ENCODE results near the gene GLIS1. TPM values are rescaled to one million over a fixed set of nuclear protein-coding genes. Genes with fewer than 3 reads are reported as not detected.

The GLIS1 gene
- total and polyA plus RNA-seq, 9 donors = 0.12 to 2.9 (median 0.48) TPM; not detected in 1

- WGBS, 3 donors = 55 to 69% (median 57%) methylated on average over 8 of the region's 8 CpGs
- Histone ChIP-seq H3K27me3 (no peaks in the 10 kb centered on the region), H3K4me1 (ENCODE audit: insufficient read depth) (peaks cover 2% of the 10 kb centered on the region), H3K36me3 (no peaks in the 10 kb centered on the region), H3K4me3 (no peak overlapping the region), H3K27ac (no peak overlapping the region), H3K9me3 (no peaks in the 10 kb centered on the region)
- intact Hi-C loops (cut with DNase I) = no loop called here
- no peak for DNase-seq
- no peak for TF ChIP-seq POLR2A (IDR thresholded peaks at IDR 0.05)
- no peak for TF ChIP-seq EP300 (IDR thresholded peaks at IDR 0.05)
- no peak for TF ChIP-seq CTCF (IDR thresholded peaks at IDR 0.05)
Observed at GRCh38 chr1:53740621-53741105, 1.7 kb upstream of the GLIS1 start.

GRCh38 chr1:53738205-53739108 lies 507 bp downstream of the GLIS1 start:
- intact Hi-C loops (cut with DNase I) = no loop called here
- no peak overlapping the region for H3K27ac ChIP-seq
- peak in 2 of 5 donors; percentile 18 to 27 for DNase-seq

GRCh38 chr1:53737648-53738204 lies 1.2 kb downstream of the GLIS1 start:
- intact Hi-C loops (cut with DNase I) = no loop called here
- peaks cover 2% of the 10 kb centered on the region for H3K4me1 ChIP-seq (ENCODE audit: insufficient read depth)
- H3K36me3 ChIP-seq = no peaks in the 10 kb centered on the region
- 6 to 10% (median 9%) methylated on average over 34 to 58 of the region's 58 CpGs for WGBS, 3 donors
- H3K27ac ChIP-seq = no peak overlapping the region
- no peak for TF ChIP-seq CTCF (IDR thresholded peaks at IDR 0.05)
- no peak for TF ChIP-seq POLR2A (IDR thresholded peaks at IDR 0.05)
- TF ChIP-seq EP300 (IDR thresholded peaks at IDR 0.05) = no peak
- no peak overlapping the region for H3K4me3 ChIP-seq
- no peaks in the 10 kb centered on the region for H3K9me3 ChIP-seq
- no peaks in the 10 kb centered on the region for H3K27me3 ChIP-seq
- peak in 1 of 5 donors; percentile 33 for DNase-seq

More at GRCh38 chr1:53738205-53739108, 507 bp downstream of the GLIS1 start:
- TF ChIP-seq CTCF (IDR thresholded peaks at IDR 0.05) (no peak), EP300 (IDR thresholded peaks at IDR 0.05) (no peak), POLR2A (IDR thresholded peaks at IDR 0.05) (no peak)
- 1 to 3% (median 1%) methylated on average over 42 to 101 of the region's 101 CpGs for WGBS, 3 donors
- Histone ChIP-seq H3K4me3 (peak overlapping the region; percentile 46), H3K9me3 (no peaks in the 10 kb centered on the region), H3K36me3 (no peaks in the 10 kb centered on the region), H3K4me1 (ENCODE audit: insufficient read depth) (peaks cover 2% of the 10 kb centered on the region), H3K27me3 (no peaks in the 10 kb centered on the region)

GRCh38 chr1:53736290-53736689 lies 2.7 kb downstream of the GLIS1 start:
- Histone ChIP-seq H3K4me1 (ENCODE audit: insufficient read depth) (peaks cover 2% of the 10 kb centered on the region), H3K27ac (no peak overlapping the region), H3K9me3 (no peaks in the 10 kb centered on the region), H3K27me3 (no peaks in the 10 kb centered on the region), H3K36me3 (no peaks in the 10 kb centered on the region), H3K4me3 (no peak overlapping the region)
- WGBS, 3 donors = 82 to 88% (median 85%) methylated on average over 11 of the region's 11 CpGs
- intact Hi-C loops (cut with DNase I) = no loop called here
- no peak for DNase-seq
- TF ChIP-seq POLR2A (IDR thresholded peaks at IDR 0.05) = no peak
- no peak for TF ChIP-seq CTCF (IDR thresholded peaks at IDR 0.05)
- TF ChIP-seq EP300 (IDR thresholded peaks at IDR 0.05) = no peak

Measured in ovary (tissue), 9 donors.